NCI-H82 (cell line): ENCODE data around the gene CDH4.
"Not testable (repeated sequence)": the region's sequence is repeated elsewhere in the genome, so short reads cannot be mapped to it uniquely, and the experiment has no call there.

Source experiments
- DNase-seq: peaks from one replicate; lab custom pipeline; 2025; lab: John Stamatoyannopoulos, UW

CDH4 gene

DNA sequence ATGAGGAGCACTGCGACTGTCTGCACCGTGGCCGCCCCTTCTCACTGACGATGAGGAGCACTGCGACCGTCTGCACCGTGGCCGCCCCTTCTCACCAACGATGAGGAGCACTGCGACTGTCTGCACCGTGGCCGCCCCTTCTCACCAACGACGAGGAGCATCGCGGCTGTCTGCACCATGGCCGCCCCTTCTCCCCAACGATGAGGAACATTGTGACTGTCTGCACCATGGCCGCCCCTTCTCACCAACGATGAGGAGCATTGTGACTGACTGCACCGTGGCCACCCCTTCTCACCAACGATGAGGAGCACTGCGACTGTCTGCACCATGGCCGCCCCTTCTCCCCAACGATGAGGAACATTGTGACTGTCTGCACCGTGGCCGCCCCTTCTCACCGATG is 696.0 kb downstream of the CDH4 start:
- DNase-seq = not testable (repeated sequence)

DNA sequence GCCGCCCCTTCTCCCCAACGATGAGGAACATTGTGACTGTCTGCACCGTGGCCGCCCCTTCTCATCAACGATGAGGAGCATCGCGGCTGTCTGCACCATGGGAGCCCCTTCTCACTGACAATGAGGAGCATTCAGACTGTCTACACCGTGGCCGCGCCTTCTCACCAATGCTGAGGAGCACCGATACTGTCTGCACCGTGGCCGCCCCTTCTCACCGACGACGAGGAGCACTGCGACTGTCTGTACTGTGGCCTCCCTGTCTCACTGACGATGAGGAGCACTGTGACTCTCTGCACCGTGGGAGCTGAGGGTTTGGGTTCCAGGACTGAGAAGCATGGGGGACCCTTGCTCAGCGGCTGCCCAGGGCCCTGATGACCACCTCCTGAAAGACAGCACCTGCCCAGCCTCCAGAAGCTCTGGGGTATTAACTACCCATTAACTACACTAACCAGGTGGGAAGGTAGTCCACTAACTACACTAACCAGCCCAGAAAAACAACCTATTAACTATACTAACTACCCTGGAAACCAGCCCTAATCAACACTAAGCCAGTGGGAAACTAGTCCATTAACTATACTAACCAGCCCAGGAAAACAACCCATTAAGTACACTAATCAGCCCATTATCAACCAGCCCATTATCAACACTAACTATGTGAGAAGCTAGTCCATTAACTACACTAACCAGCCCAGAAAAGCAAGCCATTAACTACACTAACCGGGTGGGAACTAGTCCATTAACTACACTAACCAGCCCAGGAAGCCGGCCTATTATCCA is 696.7 kb downstream of the CDH4 start:
- DNase-seq = no peak

- no peak for DNase-seq
These were observed 697.3 kb downstream of the CDH4 start for GRCh38 chr20:61949363-61949713.

DNA sequence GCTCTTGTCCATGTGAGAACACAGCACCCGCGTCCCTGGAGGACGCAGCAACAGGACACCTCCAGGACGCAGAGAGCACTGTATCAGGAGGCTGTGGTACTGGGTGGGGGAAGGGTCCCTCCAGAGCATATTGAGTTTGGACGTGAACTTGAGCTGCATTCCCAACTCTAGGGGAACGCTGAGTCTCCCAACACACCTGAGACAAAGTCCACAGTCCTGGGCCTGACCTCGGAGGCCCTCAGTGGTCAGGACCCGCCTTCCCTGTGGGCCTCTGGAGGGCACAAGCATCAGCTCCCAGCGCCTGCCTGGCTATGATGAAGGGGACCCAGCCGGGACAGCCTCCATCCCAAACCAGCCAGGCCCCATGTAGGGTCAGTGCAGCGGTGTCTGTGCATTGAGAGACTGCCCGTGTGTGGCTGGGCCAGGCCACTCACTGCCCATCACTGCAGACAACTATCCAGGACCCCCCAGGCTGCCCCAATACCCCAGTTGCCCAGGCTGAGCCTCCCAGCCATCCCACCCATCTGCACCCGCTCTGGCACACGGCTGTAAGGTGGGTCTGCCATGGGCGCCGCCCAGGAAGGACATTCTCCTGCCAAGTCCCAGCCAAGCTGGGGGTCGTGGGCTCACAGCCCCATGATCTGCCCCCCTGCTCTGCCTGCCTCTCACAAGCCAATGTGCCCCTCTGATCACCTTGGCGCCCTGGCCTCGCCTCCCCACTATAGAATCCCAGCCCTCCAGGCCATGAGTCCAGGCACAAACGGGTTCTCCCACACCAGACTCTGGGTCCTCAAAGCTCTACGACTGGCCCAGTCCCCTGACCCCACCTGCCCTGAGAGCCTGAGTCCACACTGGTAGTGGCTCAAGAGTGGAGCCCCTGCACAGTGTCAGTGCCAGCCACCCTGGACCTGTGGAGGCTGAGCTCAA is 697.9 kb downstream of the CDH4 start:
- DNase-seq = no peak

DNA sequence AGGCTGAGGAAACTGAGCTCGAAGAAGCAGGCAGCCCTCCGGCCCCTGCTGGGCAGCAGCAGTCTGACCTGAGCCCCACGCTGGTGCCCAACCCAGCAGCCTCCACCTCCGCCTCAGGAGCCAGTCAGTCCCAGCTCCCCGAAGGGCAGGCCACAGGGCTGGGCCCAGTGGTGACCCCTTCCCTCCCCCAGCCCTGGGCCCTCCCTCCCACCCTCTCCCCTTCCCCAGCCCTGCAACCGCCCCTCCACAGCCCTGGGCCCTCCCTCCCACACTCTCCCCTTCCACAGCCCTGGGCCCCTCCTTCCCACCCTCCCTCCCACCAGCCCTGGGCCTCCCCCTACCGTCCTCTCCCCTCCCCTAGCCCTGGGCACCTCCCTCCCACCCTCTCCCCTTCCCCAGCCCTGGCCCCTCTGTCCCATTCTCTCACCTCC is 698.6 kb downstream of the CDH4 start:
- no peak for DNase-seq

DNA sequence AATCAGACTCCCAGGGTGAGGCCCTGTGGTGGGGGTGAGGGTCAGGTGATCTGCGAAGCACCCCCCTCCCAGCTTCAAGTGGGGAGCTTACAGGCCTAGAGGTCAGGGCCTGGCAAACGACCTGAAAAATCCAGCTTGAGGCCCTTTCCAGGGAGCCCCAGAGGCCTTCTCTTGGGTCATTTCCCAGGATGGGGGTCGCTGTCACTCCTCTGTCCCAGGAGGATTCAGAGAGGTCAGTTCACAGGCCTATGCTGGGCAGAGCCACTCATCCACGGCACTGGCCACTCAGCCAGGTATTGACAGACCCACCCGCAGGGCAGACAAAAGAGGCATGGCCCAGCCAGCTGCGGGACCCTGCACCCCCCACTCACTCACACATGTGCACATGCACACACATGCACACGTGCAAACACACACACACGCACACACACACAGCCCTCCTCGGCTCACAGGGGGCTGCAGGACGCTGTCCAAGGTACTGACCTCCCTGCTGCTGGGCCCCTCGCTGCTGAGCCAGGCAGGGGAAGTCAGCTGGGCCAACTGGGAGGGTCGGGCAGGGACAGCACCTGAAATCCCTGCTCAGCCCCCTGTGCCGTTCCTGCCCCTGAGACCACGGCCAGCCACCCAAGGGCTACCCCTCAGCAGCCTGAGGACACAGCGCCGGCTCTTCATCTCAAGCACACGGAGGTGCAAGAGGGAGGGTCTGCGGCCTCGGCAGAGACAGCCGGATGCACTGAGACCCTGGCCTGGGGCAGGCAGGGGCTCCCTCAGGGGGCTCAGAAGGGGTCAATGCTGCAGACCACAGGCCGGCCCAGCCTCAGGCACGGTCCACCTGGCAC is 699.9 kb downstream of the CDH4 start:
- no peak for DNase-seq

GRCh38 chr20:61953037-61954021 is 701.3 kb downstream of the CDH4 start:
- DNase-seq = peak; percentile 28

DNA sequence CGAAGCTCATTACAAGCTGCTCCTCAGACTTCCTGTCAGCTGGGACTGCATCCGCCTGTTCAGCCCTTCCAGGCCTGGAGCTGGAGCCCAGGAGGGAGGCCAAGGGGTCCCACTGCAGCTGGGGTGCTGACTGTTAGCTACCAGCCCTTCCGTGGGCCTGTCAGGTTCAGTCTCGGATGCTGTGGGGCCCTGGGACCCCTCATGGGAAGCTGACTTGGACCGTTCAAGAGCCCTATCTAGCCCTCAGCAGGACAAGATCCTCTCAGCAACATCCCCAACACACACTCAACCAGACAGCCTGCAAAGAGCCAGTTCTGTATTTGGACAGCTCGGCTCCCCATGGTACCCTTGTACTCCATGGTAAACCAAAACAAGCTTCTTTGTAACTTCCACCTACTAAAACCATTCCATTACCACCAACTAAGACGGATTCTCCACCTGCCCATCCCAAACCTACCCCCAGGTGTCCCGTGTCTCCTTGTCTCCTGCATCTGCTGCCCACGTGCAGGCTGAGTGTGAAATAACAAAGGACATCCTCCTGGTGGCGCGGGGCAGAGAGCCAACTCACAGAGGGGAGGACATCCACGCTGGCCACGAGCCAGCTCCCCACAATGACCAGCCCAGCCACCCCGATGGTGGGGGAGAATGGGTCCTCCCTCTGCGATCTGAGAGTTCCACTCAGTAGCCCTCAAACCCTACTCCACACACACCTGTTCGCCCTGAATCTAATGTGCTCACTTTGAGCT is 702.4 kb downstream of the CDH4 start:
- no peak for DNase-seq

DNA sequence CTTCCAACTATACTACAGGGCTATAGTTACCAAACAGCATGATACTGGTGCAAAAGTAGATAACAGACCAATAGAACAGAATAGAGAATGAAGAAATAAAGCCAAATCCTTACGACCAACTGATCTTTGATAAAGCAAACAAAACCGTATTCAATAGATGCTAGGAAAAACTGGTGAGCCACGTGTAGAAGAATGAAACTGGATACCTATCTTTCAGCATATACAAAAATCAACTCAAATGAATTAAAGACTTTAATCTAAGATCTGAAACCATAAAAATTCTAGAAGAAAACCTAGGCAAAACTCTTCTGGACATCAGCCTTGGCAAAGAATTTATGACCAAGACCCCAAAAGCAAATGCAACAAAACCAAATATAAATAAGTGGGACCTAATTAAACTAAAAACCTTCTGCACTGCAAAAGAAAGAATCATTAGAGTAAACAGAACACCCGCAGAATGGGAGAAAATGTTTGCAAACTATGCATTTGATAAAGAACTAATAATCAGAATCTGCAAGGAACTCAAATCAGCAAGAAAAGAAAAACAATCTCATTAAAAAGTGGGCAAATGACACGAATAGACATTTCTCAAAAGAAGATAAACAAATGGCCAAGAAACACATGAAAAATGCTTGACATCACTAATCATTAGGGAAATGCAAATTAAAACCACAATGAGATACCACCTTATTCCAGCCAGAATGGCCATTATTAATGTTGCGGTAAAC is 703.8 kb downstream of the CDH4 start:
- DNase-seq = no peak

DNA sequence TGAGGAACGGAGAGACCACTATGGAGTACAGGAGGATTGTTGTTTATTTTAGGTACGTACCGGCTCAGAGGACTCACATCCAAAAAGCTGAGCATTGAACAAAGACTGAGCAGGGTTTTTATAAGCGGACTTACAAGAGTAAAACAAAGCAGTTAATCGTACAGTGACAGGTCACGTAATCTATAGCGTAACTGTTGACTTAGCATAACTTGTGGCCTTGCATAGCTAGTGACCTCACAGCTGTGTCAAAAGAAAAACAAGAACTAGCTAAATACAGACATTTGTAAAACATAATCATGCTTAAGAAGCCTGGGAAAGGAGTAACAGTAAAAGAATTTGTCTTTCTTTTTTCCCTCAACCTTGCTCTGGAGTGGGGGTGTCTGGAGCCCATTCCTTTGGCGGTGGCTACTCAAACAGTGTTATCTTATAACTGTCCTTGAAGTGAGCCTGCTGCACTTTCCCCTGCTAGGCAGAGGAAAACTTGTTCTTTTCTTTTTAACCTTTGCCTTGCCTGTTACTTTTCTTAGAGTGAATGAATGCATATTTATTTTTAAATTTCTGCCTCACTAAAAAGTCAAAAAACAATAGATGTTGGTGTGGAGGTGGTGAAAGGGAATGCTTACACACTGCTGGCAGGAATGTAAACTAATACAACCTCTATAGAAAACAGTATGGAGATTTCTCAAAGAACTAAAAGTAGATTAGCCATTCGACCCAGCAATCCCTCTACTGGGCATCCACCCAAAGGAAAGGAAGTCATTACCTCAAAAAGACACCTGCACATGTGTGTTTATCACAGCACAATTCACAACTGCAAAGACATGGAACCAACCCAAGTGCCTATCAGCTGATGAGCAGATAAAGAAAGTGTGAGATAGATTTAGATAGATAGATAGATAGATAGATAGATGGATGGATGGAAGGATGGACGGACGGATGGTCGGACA is 704.6 kb downstream of the CDH4 start:
- no peak for DNase-seq

DNA sequence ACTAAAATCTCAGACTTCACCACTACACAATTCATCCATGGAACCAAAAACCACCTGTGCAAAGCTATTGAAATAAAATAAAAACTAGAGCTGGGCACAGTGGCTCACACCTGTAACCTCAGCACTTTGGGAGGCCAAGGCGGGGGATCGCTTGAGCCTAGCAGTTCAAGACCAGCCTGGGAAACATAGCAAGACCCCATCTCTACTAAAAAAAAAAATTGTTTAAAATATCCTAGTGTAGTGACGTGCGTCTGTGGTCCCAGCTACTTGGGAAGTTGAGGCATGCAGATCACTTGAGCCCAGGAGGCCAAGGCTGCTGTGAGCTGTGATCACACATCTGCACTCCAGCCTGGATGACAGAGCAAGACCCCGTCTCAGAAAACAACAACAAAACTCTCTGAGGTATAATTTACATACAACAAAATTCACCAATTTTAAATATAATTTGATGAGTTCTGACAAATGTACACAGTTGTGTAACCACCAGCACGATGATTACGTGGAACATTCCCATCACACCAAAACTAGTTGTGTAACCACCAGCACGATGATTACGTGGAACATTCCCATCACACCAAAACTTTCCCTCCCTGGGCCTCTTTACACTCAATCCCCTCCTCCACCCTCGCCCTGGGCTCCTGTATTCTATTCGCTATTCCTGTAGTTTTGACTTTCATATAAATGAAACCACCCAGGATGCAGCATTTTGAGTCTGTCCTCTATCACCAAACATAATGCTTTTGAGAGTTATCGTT is 706.1 kb downstream of the CDH4 start:
- no peak for DNase-seq

DNA sequence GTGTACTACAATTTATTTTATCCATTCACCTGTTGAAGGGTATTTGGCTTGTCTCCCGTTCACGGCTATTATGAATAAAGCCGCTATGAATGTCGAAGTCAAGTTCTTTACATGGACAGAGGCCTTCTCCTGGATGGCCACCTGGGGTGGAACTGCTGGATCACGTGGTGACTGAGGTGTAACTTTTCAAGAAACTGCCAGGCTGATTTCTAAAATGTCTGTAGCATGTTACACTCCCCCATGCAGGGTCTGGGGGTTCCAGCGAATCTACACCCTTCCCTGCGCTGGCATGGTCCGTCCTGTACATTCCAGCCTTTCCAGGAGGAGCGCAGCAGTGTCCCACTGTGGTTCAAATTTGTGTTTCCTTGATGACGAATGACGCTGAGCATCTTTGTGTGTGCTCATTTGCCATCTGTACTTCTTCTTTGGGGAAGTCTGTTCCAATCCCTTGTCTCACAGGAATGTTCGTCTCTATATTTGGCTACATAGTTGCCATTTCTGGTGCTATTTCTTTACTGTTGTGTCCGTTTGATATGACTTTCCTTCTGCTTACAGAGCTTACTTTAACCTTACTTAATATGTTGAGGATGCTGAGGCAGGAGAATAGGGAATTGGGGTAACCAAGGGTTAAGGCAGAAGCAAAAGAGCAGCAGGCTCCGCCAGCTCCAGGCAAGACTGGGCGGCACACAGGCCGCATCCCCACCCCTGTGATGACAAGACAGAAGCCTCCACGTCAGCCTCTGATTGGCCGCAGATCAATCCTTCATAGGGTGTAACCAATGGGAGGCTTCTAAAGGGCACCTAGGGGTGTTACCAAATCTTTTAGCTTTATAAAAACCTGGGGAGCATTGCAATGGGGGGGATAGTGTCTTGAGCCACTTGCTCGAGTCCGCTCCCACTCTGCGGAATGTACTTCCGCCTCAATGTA is 707.0 kb downstream of the CDH4 start:
- DNase-seq = peak; percentile 37

DNA sequence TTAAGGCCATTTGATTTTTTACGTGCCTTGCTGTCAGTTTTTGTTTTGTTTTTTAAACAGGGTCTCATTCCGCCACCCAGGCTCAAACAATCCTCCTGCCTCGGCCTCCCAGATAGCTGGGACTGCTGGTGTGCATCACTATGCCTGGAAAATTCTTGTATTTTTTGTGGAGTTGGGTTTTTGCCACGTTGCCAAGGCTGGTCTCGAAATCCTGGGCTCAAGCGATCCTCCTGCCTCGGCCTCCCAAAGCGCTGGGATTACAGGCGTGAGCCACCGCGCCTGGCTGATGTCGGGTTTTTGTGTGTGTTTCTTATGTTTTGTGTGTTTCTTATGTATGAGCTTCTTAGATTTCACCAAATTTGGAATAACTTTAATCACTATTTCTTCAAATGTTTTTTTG is 708.8 kb downstream of the CDH4 start:
- no peak for DNase-seq

GRCh38 chr20:61963149-61963548 is 711.1 kb downstream of the CDH4 start:
- no peak for DNase-seq

GRCh38 chr20:61963885-61964674 is 712.0 kb downstream of the CDH4 start:
- DNase-seq = no peak
